HG03095 (cell line): Measurements from ENCODE around the gene MPP4.

ENCODE experiments used
- ATAC-seq: cut with Tn5 transposase; IDR thresholded peaks from one replicate; pipeline ENCODE4 v1.9.1; 2021; ENCODE audit warnings: moderate library complexity; ENCODE audit not compliant: unreplicated experiment

MPP4 gene

DNA sequence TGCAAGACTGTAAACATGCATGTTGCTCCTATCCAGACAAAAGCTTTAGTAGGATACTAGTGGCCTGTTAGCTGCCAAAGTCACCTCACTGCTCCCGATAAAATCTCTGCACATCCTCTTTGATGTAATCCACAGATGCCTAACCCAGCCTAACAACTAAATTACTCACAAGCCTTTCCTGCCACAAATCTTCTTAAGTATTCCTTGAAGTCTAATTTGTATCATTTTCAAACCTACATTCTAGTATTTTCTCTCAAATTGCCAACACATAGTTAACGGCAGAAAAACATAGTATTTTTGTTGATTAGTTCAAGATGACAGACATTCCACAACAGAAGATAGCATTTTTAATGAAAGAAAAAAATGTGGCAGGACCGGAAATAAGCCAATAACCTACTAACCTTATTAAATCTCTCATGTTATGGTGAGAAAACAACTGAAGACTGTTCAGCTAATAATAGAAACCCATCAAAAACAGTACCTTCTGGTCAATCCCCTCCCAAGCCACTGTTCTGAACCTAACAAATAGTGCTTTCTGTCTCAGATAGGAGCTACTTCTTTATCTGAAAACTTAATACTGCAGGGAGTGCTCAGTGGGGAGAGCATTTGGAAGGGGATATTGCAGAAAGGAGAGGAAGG lies at the start of gene MPP4:
Gene MPP4 (minus strand): TSS at position 57 of the 639 bp plus-strand sequence. CDS start 4,690 bp downstream, outside the sequence.
- no peak for ATAC-seq

DNA sequence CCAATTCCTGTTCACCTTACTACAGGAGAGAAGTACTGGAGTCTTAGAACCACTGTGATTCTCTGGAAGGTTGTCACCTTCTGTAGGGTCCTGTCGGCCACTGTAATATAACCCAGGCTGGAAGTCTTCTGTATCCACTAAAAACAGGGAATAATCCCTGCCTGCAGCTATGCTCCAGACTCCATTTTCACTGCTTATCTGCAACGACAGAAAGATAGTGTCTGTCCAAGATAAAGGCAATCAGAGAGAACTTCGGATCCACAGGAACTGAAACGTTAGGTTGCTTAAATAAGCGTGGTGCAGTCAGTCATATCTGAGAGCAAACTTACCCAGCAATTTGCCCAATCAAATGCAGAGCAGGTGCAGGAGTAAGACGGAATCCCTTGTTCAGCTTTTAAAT lies 48.1 kb upstream of the MPP4 start:
- no peak for ATAC-seq

GRCh38 chr2:201735486-201735885 lies 37.0 kb upstream of the MPP4 start:
- no peak for ATAC-seq

GRCh38 chr2:201734111-201734510 lies 35.7 kb upstream of the MPP4 start:
- no peak for ATAC-seq

DNA sequence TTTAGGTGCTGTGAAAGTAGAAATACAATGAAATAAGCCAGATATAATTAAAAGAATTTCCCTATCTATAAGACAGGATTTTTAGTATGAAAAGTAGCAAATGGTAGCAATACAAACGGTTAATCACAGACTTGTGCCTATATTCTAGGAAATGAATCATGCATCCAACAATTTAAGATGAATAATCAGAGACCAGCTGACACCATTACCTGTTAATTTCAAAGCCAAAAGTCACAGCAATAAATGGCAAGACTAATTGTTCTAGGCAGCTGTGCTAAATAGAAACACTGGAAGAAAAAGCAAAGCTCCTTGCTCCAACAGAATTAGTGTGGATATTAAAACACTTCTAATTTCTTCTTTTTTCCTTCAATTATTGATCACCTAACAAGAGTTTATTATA lies 35.1 kb upstream of the MPP4 start:
- ATAC-seq = no peak

- no peak for ATAC-seq
These were observed 32.3 kb upstream of the MPP4 start for GRCh38 chr2:201730651-201731285.

- ATAC-seq = no peak
These were observed 17.0 kb upstream of the MPP4 start for GRCh38 chr2:201715459-201715858.

- ATAC-seq = no peak
These were observed 14.3 kb upstream of the MPP4 start for GRCh38 chr2:201712726-201713125.

GRCh38 chr2:201709747-201710146 lies 11.3 kb upstream of the MPP4 start:
- no peak for ATAC-seq

DNA sequence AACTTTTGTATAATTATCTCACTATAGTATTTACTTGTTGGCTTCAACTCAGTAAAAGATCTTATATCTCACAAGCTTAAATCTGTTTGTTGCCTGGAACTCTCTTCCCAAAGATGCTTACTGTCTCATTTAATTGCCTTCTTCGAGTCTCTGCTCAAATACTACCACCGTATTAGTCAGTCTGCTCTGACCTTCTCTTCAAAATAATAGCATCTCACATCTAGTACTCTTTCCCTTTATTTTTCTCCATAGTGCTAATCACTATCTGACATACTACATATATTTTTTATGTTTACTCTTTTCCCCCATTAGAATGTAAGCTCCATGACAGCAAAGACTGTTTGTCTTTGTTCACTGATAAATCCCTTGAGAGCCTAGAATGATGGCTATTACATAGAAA lies 10.6 kb upstream of the MPP4 start:
- no peak for ATAC-seq

- no peak for ATAC-seq
These were observed 9.3 kb upstream of the MPP4 start for GRCh38 chr2:201707753-201708152.

DNA sequence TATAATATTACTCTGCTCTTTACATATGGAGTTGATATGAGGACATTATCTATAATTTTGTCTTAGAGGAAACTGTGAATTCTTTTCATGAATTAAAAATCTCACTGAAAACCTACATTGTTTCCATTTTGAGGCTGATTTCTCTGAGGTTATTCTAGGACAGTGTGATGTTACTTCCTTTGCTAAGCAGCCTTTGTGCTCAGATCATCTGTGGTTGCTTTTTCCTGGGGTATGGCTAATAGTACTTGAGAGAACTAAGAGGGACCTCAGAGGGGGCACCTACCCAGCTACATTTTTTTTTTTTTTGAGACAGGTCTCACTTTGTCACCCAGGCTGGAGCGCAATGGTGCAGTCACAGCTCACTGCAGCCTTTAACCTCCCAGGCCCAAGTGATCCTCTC lies 8.7 kb upstream of the MPP4 start:
- no peak for ATAC-seq

DNA sequence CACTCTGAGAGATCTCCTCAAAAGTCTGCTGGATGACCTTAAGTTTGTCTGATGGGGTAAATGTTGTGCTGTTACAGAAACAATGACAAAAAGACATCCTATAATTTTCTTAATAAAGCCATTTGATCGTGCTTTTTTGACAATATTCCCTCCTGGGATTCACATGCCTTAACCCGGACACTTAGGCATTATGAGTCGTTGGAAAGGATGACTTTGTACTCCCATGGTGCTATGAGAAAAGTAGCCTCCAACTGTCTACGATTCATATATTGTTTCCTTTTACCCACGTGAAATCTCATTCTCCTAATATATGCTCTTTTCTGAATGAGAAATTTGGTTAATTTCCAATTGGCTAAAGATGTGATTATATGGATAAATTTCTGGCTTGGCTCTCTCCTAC lies 6.1 kb upstream of the MPP4 start:
- no peak for ATAC-seq

- no peak for ATAC-seq
These were observed 3.2 kb upstream of the MPP4 start for GRCh38 chr2:201701646-201702045.

DNA sequence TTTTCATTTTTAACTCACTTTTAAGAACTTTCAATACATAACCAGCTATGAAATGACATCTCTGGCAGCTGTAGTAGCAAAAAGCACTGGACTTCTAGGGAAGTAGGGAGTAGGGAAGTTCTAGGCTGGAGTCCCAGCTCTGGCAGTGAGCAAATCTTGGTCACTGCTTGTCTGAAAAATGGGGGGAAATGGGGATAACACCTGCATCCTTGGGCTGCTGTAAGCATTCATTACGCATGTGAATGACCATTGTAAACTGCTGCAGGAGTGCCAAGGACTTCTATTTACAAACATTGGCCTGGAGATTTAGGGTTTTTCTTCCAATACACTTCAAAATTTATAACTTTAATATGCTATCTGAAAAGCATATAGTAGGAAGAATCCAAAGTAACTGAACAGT lies 972 bp upstream of the MPP4 start:
- no peak for ATAC-seq

- ATAC-seq = no peak
These were observed 545 bp downstream of the MPP4 start for GRCh38 chr2:201697899-201698298.

- ATAC-seq = no peak
These were observed 2.2 kb downstream of the MPP4 start for GRCh38 chr2:201696151-201696659.

DNA sequence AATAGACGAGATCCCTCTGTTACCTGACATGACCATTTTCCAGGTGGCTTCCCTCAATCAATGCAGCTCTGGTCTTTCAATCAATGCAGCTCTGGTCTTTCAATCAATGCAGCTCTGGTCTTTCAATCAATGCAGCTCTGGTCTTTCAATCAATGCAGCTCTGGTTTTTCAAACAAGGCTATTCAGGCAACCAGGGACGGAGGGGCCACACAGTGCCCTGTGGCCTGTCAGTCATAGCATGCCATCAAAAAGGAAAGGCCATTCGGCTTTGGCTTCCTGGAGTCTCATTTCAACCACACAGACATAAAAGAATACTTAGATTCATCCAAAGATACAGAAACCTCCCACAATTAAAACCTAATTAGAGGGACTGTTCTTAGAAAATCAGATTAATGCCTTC lies 13.3 kb downstream of the MPP4 start:
- no peak for ATAC-seq

GRCh38 chr2:201680743-201681142 lies 17.7 kb downstream of the MPP4 start:
- no peak for ATAC-seq

DNA sequence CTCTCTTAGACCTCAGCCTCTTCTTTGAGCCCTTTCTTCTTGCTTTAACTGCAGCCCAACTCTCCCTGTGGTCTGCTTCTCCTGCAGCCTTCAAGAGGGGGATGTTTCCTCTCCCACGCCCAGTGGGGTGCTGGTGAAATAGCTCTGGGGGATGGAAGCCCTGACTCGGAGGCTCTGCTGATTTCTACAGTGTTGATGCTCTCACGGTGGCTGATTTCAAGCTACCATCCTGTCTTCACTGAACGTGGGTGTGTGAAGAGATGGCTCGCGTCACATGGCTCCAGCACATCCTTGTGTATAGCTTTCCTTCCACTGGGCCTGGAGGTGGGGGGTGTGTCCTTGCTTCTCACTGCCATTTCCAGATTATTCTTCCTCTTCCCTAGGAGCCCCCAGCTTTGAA lies 20.0 kb downstream of the MPP4 start:
- no peak for ATAC-seq

DNA sequence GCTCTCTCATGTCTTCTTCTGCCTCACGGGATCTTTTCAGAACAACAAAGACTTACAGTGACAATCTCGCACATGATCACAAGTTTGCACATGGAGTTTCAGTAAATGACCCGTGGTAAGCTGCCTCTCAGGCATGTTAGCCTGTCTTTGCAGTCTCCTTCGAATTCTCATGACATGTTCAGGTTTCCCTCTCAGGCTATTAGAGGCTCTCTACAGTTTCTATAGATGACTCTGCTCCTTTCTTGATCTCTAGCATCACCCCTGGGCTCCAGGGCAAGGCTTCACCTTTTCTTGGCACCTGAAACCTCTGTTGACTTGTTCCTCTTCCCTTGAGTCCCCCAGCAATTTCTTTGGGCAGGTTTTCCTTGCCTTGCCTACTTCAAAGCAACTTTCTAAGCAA lies 23.0 kb downstream of the MPP4 start:
- ATAC-seq = no peak

DNA sequence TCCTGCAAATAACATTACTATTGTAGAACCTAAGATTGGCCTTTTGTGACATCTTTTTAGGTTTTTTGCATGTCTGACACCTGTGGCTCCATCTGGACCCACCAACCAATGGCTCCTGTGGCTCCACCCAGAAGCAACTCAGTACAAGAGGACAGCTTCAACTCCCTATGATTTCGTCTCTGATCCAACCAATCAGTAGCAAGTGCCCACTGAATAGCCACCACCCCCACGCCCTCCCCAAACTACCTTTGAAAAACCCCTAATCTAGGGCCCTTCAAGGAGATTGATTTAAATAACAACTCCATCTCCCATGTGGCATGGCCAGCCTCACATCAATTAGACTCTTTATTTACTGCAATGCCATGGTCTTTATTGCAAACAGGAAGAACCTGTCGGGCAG lies 23.6 kb downstream of the MPP4 start:
- no peak for ATAC-seq

- no peak for ATAC-seq
These were observed 24.1 kb downstream of the MPP4 start for GRCh38 chr2:201674298-201674697.
